GM21529 (cell line): ENCODE data around the gene ST7.
"Not testable (repeated sequence)": the region's sequence is repeated elsewhere in the genome, so short reads cannot be mapped to it uniquely, and the experiment has no call there.

Source experiments
- ATAC-seq: cut with Tn5 transposase; IDR thresholded peaks from one replicate; pipeline ENCODE4 v1.9.1; 2021; ENCODE audit not compliant: unreplicated experiment

Gene ST7

DNA sequence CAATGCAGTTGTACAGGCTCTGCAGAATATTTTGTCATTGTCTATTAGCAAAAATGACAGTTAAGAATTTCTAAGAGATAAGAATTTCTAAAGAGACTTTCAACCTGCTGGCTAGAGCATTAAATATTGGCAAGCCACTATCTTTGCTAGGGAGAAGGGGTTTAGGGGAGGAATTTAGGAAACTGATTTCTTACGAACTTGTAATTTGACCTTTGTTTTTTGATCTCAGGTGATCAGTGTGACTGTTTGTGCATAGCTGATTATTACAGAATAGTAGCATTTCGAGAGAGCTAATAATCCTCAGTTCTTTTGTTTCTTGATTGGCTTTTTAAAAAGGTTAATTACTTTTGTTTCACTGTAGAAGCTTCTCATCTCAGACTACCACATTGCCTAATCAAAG lies 68.1 kb downstream of the ST7 start:
- ATAC-seq: no peak

GRCh38 chr7:117021986-117022385 lies 68.7 kb downstream of the ST7 start:
- no peak for ATAC-seq

DNA sequence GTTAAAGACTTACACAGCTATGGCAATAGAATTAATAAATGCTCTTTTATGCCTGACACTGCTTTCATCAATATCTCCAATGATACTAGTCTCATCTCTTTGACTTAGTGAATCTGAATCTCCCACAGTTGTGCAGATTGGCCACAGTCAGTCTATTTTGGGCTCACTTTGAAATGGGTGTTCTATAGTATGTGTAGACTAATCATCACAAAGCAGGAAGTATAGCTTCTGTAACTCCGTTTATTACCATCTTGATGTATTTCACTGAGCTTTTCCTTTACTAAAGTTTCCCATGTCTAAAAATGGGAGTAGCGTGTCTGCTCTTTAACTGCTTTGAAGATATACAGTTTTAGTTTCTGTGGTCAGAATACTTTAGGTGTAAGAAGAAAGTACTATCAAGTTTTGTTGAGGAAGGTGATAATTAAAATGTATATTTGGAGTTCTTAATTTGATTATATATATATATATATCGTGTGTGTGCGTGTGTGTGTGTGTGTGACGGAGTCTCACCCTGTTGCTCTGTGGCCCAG lies 70.1 kb downstream of the ST7 start:
- peak; percentile 66 for ATAC-seq

DNA sequence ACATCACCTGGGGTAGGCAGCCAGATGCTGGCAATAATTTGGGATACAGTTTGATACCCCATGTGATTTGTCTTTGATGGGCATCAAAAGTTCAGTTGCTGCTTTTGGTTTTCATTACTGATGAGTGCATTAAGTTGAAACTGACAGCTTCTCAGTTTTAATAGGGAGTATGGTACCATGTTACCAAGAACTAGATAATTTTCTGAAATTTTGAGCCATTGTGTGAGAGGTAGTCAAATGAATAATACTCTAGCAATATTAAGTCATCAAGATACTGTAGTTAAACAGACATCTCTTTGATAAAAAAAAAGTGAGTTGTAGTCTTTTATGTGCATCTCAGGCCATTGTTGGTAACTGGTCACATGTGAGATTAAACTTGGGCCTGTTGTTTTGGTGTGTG lies 71.5 kb downstream of the ST7 start:
- ATAC-seq: no peak

GRCh38 chr7:117025891-117026290 lies 72.6 kb downstream of the ST7 start:
- no peak for ATAC-seq

DNA sequence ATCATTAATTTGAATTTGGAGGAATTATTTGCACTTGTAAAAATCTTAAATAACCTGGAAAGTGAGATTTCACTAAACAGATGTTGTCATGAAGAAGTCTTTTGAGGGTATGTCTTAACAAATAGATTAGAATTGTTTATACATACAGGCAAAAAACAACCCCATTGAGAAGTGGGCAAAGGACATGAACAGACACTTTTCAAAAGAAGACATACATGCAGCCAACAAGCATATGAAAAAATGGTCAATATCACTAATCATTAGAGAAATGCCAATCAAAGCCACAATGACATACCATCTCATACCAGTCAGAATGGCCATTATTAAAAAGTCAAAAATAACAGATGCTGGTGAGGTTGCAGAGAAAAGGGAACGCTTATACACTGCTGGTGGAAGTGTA lies 77.0 kb downstream of the ST7 start:
- not testable (repeated sequence) for ATAC-seq

DNA sequence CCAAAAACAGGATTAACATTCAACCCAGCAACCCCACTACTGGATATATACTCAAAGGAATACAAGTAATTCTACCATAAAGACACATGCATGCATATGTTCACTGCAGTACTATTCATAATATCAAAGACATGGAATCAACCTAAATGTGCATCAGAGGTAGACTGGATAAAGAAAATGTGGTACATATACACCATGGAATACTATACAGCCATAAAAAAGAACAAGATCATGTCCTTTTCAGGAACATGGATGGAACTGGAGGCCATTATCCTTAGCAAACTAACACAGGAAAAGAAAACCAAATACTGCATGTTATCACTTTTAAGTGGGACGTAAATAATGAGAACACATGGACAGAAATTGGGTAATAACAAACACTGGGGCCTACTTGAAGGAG lies 77.5 kb downstream of the ST7 start:
- ATAC-seq: not testable (repeated sequence)

GRCh38 chr7:117032810-117033209 lies 79.5 kb downstream of the ST7 start:
- ATAC-seq: no peak

DNA sequence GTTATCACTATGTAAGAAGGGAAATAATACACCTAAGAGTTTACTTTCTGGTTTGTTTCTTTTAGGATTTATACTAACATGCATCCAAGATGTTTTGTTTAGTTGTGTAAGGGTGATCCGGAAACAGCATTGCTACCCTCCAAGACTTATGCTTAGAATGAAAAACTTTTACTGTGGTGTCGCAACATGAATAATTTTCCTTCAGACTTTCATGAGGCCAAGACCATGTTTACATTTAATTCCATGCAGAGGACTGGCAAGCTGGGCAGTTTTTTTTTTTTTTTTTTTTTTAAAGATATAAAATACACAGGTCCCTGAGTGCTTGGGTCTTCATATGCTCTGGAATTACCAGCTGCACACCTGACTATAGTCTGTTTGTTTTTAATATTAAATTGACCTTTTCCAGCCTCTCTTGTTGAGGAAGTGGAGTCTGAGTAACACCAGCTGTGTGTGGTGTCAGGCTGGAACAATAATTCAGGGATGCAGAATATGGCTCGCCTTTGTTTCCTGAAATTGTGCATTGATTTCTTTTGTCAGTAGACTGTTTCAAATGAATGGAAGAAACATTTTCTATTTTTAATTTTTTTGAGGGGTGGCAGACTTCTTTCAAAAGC lies 81.7 kb downstream of the ST7 start:
- no peak for ATAC-seq

- ATAC-seq: no peak
These were observed 82.2 kb downstream of the ST7 start for GRCh38 chr7:117035465-117035862.

DNA sequence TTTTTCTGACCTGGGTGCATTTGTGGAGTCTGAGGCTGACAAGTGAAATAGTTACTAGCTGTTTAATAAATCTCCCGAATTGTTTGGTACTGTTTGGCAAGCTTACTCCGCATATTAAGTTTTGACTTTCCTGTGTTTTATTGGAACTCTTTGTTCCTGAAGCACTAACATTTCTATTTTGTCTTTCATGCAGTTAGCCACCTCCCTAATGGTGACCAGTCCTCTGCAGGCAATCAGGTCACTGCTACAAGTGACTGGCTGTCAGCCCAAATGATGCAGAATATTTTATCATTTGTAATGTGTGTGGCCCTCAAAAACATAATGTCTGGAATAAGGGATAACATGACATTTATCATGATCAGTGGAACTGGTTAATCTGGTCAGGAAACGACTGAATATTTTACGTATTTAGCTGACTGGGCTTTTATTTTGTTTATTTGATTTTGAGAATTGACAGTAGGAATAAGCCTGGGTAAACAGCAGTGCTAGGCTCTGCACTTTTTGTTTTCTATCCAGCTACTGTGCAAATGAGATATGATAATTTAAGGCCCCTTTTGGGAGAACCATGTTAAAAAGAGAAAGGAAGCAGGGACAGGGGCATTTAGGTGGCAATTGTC lies 82.9 kb downstream of the ST7 start:
- no peak for ATAC-seq

GRCh38 chr7:117036836-117037235 lies 83.5 kb downstream of the ST7 start:
- ATAC-seq: no peak

- no peak for ATAC-seq
These were observed 85.1 kb downstream of the ST7 start for GRCh38 chr7:117038408-117038807.

GRCh38 chr7:117041007-117041406 lies 87.7 kb downstream of the ST7 start:
- peak; percentile 97 for ATAC-seq

- ATAC-seq: no peak
These were observed 88.5 kb downstream of the ST7 start for GRCh38 chr7:117041822-117042221.

DNA sequence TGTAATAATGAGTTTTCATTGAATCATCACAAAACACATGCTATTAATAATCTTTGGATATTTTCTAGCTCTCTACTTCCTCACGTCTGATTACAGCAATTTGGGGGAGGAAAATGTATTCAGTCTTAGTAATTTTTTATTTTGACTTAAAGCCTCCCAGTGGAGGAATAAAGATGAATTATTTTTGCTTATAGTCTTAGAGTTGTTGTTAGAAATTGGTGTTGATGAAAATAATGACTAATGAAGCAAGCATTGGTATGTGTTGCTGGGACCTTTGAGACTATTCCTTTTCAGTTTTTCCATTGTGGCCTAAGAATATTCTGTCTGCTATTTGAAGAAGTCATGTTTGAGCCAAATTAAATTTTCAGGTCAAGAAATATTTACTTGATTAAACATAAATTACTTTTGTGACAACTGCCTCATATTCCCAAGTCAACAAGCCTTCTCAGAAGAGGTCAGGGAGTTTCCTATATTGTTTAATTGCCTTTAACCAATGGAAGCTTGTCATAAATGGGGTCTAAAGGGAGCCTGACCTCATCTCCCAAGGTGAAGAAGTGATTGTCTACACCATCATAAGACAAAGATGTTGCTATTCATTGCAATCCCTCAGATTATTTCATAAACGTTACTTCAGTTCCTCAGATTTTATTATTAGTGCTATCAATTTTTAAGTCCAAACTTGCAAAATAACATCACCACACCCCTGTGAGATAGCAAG lies 90.0 kb downstream of the ST7 start:
- ATAC-seq: no peak

DNA sequence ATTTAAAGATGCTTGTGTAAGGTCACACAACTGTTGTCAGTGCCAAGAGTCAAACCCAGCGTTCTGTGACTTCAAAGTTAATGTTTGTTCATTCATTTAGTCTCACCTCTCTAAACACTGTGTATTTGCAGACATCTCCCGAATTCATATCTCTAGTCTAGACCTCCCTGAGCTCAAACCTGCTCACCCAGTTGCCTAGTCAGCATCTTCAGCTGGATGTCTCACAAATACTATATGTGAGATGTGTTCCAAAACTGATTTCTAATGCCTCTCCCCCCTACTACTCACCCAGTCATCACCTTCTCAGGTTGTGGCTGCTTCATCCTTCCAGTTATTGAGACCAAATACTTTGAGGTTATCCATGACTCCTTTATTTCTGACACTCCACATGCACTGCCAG lies 91.4 kb downstream of the ST7 start:
- no peak for ATAC-seq

DNA sequence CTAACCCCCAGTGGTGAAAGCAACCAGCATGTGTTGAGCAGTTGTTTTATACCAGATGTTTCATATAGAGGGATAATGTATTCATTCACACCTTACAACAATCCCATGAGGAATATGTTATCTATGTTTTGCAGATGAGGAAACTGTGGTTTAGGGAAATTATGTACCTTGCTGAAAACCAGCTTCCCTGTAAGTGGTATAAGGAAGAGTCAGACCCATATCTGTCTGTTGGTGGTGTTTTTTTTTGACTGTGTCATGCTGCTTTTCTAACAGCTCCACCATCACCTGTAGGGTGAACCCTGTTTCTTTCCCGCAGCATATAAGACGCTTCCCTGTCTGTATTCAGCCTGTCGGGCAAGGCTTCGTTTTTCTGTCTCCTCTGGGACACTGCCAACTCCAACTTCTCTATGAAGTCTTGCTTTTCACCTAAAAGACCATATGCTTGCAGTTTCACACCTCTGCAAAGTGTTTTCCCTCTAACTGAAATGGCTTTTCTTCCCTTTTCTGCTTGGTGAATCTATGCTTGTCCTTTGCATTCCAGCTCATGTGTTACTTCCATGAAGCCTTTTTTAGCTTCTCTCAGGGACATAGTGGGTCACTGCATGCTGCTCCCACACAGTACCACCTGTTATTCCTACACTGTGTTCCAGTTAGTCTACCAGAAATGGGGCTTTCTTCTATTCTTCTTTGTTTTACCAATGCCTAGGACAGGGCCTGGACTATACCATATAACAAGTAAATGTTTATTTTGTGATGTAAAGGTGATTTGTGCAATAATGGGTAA lies 92.8 kb downstream of the ST7 start:
- no peak for ATAC-seq

GRCh38 chr7:117047496-117047895 lies 94.2 kb downstream of the ST7 start:
- ATAC-seq: no peak

DNA sequence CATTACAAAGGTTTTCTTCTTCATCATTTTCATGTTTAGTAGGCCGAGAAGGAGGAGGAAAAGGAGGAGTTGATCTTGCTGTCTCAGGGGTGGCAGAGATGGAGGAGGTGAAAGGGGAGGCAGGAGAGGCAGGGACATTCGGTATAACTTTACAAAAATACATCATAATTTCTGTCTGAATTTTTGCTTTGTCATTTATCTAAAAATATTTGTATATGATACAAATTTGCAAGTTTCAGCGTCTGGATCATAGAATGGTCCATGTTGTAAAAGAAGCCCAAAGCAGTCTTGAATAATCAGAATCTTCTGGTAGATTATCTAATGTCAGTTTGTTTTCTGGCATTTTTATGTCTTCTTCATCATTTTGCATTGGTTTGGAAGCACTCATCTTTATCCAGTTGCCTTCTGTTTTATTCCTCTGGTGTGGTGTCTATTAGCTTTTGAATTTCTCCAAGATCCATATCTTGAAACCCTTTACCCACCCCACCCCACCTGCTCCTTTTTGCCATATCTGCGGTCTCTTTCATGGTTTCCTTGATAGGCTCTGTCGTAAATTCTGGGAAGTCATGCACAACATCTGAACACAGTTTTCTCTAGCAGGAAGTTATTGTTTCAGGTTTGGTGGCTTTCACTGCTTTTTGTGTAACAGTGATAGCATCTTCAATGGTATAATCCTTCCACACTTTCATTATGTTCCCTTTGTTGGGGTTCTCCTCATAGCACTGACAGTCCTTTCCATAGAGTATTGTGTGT lies 95.0 kb downstream of the ST7 start:
- ATAC-seq: no peak

DNA sequence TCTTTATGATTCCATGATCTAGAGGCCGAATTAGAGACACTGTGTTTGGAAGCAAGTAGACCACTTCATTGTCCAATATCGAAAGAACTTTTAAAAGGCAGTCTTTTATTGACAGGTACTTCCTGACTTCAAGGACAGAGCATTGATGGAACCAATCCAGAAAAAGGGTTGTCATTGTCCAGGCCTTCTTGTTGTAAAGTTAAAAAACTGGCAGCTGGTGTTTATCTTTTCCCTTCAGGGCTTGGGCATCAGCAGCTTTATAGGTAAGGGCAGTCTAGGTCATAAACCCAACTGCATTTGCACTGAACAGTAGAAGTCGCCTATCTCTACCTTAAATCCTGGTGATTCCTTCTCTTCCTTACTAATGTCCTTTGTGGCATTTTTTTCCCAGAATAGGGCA lies 95.6 kb downstream of the ST7 start:
- no peak for ATAC-seq
